Measurements from ENCODE around the gene BIRC6. TPM values are rescaled to one million over a fixed set of nuclear protein-coding genes. Genes with fewer than 3 reads are reported as not detected.
"Not testable (repeated sequence)": the region's sequence is repeated elsewhere in the genome, so short reads cannot be mapped to it uniquely, and the experiment has no call there.

BIRC6 gene, protein sequence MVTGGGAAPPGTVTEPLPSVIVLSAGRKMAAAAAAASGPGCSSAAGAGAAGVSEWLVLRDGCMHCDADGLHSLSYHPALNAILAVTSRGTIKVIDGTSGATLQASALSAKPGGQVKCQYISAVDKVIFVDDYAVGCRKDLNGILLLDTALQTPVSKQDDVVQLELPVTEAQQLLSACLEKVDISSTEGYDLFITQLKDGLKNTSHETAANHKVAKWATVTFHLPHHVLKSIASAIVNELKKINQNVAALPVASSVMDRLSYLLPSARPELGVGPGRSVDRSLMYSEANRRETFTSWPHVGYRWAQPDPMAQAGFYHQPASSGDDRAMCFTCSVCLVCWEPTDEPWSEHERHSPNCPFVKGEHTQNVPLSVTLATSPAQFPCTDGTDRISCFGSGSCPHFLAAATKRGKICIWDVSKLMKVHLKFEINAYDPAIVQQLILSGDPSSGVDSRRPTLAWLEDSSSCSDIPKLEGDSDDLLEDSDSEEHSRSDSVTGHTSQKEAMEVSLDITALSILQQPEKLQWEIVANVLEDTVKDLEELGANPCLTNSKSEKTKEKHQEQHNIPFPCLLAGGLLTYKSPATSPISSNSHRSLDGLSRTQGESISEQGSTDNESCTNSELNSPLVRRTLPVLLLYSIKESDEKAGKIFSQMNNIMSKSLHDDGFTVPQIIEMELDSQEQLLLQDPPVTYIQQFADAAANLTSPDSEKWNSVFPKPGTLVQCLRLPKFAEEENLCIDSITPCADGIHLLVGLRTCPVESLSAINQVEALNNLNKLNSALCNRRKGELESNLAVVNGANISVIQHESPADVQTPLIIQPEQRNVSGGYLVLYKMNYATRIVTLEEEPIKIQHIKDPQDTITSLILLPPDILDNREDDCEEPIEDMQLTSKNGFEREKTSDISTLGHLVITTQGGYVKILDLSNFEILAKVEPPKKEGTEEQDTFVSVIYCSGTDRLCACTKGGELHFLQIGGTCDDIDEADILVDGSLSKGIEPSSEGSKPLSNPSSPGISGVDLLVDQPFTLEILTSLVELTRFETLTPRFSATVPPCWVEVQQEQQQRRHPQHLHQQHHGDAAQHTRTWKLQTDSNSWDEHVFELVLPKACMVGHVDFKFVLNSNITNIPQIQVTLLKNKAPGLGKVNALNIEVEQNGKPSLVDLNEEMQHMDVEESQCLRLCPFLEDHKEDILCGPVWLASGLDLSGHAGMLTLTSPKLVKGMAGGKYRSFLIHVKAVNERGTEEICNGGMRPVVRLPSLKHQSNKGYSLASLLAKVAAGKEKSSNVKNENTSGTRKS (N-terminal part only)
- 10 to 100 TPM; 14.6 to 55.1 (median 20.6) TPM for polyA plus RNA-seq
- long read RNA-seq, donor 1: 0 reads
- long read RNA-seq, donor 2, partial matches to known transcripts: 5 of 6 reads
- long read RNA-seq, donor 2, other reads (novel, unspliced or antisense): 0 of 6 reads
- long read RNA-seq, donor 3, partial matches to known transcripts: 6 of 6 reads
- long read RNA-seq, donor 3, other reads (novel, unspliced or antisense): 0 of 6 reads
- long read RNA-seq, donor 4: 0 reads
- long read RNA-seq, donor 5, partial matches to known transcripts: 0 of 1 reads
- long read RNA-seq, donor 5, other reads (novel, unspliced or antisense): 0 of 1 reads
- long read RNA-seq, donor 6, partial matches to known transcripts: 6 of 6 reads
- long read RNA-seq, donor 6, other reads (novel, unspliced or antisense): 0 of 6 reads
- long read RNA-seq, donor 7: 0 reads
- long read RNA-seq, donor 8: 0 reads
- long read RNA-seq, donor 9: 0 reads
- long read RNA-seq, donor 10: 0 reads

DNA sequence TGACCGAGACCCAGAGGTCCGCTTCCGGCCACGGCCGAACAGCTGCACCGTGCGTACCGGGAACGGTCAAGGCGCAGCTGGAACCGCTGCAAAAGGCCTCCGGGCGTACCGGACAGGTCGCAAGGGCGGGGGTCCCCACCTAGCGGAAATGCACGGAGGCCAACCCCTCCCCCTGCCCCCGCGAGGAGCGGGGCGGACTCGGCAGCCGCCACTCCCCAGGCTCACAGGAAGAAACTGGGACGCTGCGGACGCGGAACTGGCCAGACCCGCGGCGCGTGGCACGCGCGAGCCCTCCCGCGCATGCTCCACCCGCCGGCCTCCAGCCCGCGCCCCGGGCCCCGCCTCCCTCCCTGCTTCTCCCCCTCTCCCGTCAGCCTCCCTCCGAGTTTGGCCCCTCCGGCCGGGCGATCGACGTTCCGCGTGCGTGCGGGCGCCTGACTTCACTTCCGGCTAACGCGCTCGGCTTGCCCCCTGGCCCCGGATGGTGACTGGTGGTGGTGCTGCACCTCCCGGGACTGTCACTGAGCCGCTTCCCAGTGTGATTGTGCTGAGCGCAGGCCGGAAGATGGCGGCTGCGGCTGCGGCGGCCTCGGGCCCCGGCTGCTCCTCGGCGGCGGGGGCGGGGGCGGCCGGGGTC, at the start of gene BIRC6:
Gene BIRC6, plus strand, starts transcription at position 343 of the 637 bp plus-strand sequence. Its CDS starts 139 bp downstream, at position 482.
- Histone ChIP-seq H3K36me3 (ENCODE audit: control insufficient read depth in 3 of 3, insufficient read depth in 2 of 3, low read depth in 1 of 3, low read length in 3 of 3) (peaks cover 0 to 5% (median under 1%) of the 10 kb centered on the region in 3 donors), H3K27me3 (ENCODE audit: control insufficient read depth in 3 of 3, insufficient read depth in 3 of 3, low read length in 3 of 3) (no peaks in the 10 kb centered on the region), H3K27ac (ENCODE audit: low read depth in 1 of 3, low read length in 2 of 3) (peak within 1 kb of the TSS; percentile 95 to 98 (median 98)), H3K4me3 (ENCODE audit: low read depth in 1 of 3, low read length in 3 of 3) (peak within 1 kb of the TSS; percentile 87 to 100 (median 95)), H3K4me1 (ENCODE audit: control insufficient read depth in 3 of 3, insufficient read depth in 2 of 3, low read depth in 1 of 3, low read length in 2 of 3) (peaks cover 2 to 14% (median 7%) of the 10 kb centered on the region in 3 donors), H3K9me3 (ENCODE audit: control insufficient read depth in 2 of 2, insufficient read depth in 1 of 2, low read depth in 1 of 2, low read length in 1 of 2) (no peaks in the 10 kb centered on the region)
- DNase-seq (peak; percentile 98), FAIRE-seq (no peak)
- 0 to 1% (median 1%) methylated on average over 46 to 76 of the region's 76 CpGs for WGBS, 3 donors

DNA sequence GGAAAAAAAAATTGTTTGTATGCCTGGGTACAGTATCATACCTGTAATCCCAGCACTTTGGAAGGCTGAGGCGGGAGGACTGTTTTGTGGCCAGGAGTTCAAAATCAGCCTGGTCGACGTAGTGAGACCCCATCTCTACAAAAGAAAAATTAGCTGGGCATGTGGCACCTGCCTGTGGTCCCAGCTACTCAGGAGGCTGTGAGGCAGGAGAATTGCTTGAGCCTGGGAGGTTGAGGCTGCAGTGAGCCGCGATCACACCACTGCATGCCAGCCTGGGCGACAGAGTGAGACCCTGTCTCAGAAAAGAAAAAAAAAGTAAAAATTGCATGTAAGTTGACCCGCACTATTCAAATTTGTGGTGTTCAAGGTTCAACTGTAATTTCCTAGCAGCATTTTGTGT, 46.2 kb upstream of the BIRC6 start:
- H3K27me3 ChIP-seq (ENCODE audit: control insufficient read depth in 3 of 3, insufficient read depth in 3 of 3, low read length in 3 of 3): no peaks in the 10 kb centered on the region
- DNase-seq: no peak
- no peak overlapping the region for H3K4me3 ChIP-seq (ENCODE audit: low read depth in 1 of 3, low read length in 3 of 3)
- no peak for FAIRE-seq
- no peaks in the 10 kb centered on the region for H3K9me3 ChIP-seq (ENCODE audit: control insufficient read depth in 2 of 2, insufficient read depth in 1 of 2, low read depth in 1 of 2, low read length in 1 of 2)
- H3K4me1 ChIP-seq (ENCODE audit: control insufficient read depth in 3 of 3, insufficient read depth in 2 of 3, low read depth in 1 of 3, low read length in 2 of 3): no peaks in the 10 kb centered on the region
- peaks cover 0 to 17% (median 2%) of the 10 kb centered on the region in 3 donors for H3K36me3 ChIP-seq (ENCODE audit: control insufficient read depth in 3 of 3, insufficient read depth in 2 of 3, low read depth in 1 of 3, low read length in 3 of 3)
- WGBS, 3 donors: 93 to 98% (median 96%) methylated on average over 7 of the region's 7 CpGs
- no peak overlapping the region for H3K27ac ChIP-seq (ENCODE audit: low read depth in 1 of 3, low read length in 2 of 3)

DNA sequence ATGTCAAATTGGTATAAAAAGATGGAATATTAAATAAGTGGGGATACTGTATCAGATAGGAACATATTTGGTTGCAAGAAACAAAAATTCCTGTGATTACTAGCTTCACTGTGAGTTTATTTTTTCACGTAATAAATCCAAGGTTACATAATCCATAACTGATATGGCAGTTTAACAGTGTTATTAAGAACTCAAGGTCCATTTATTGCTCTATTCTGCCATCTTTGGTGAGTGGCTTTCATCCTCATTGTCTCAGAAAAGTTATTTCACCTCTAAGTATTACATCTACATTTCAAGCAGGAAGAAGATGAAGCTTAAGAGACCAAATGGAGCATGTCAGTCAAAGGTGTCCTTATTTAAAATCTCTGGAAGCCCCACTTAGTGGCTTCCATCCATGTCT, 41.9 kb upstream of the BIRC6 start:
- peak; percentile 38 to 70 for DNase-seq
- FAIRE-seq: no peak
- H3K4me3 ChIP-seq (ENCODE audit: low read depth in 1 of 3, low read length in 3 of 3): no peak overlapping the region
- H3K27me3 ChIP-seq (ENCODE audit: control insufficient read depth in 3 of 3, insufficient read depth in 3 of 3, low read length in 3 of 3): no peaks in the 10 kb centered on the region
- no peaks in the 10 kb centered on the region for H3K4me1 ChIP-seq (ENCODE audit: control insufficient read depth in 3 of 3, insufficient read depth in 2 of 3, low read depth in 1 of 3, low read length in 2 of 3)
- peak overlapping the region in 1 of 3 donors; percentile 2 for H3K27ac ChIP-seq (ENCODE audit: low read depth in 1 of 3, low read length in 2 of 3)
- H3K9me3 ChIP-seq (ENCODE audit: control insufficient read depth in 2 of 2, insufficient read depth in 1 of 2, low read depth in 1 of 2, low read length in 1 of 2): no peaks in the 10 kb centered on the region
- 34 to 67% (median 39%) methylated on average over 1 of the region's 1 CpG for WGBS, 3 donors
- H3K36me3 ChIP-seq (ENCODE audit: control insufficient read depth in 3 of 3, insufficient read depth in 2 of 3, low read depth in 1 of 3, low read length in 3 of 3): peaks cover 0 to 11% (median 2%) of the 10 kb centered on the region in 3 donors

DNA sequence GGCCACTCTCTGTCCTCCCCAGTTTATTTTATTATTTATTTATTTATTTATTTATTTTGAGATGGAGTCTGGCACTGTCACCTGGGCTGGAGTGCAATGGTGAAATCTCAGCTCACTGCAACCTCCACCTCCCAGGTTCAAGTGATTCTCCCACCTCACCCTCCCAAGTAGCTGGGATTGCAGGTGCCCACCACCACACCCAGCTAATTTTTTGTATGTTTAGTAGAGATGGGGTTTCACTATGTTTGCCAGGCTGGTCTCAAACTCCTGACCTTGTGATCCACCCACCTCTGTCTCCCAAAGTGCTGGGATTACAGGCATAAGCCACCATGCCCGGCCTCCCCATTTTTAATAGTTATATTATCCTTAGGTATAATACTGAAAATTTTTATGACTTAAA, 28.1 kb upstream of the BIRC6 start:
- H3K4me1 ChIP-seq (ENCODE audit: control insufficient read depth in 3 of 3, insufficient read depth in 2 of 3, low read depth in 1 of 3, low read length in 2 of 3): peaks cover 2 to 11% (median 3%) of the 10 kb centered on the region in 3 donors
- H3K27ac ChIP-seq (ENCODE audit: low read depth in 1 of 3, low read length in 2 of 3): peak overlapping the region; percentile 20 to 45 (median 44)
- H3K4me3 ChIP-seq (ENCODE audit: low read depth in 1 of 3, low read length in 3 of 3); DNase-seq; H3K9me3 ChIP-seq (ENCODE audit: control insufficient read depth in 2 of 2, insufficient read depth in 1 of 2, low read depth in 1 of 2, low read length in 1 of 2); H3K27me3 ChIP-seq (ENCODE audit: control insufficient read depth in 3 of 3, insufficient read depth in 3 of 3, low read length in 3 of 3); H3K36me3 ChIP-seq (ENCODE audit: control insufficient read depth in 3 of 3, insufficient read depth in 2 of 3, low read depth in 1 of 3, low read length in 3 of 3); FAIRE-seq: not testable (repeated sequence)
- 27 to 60% (median 37%) methylated on average over 1 of the region's 1 CpG for WGBS, 3 donors

DNA sequence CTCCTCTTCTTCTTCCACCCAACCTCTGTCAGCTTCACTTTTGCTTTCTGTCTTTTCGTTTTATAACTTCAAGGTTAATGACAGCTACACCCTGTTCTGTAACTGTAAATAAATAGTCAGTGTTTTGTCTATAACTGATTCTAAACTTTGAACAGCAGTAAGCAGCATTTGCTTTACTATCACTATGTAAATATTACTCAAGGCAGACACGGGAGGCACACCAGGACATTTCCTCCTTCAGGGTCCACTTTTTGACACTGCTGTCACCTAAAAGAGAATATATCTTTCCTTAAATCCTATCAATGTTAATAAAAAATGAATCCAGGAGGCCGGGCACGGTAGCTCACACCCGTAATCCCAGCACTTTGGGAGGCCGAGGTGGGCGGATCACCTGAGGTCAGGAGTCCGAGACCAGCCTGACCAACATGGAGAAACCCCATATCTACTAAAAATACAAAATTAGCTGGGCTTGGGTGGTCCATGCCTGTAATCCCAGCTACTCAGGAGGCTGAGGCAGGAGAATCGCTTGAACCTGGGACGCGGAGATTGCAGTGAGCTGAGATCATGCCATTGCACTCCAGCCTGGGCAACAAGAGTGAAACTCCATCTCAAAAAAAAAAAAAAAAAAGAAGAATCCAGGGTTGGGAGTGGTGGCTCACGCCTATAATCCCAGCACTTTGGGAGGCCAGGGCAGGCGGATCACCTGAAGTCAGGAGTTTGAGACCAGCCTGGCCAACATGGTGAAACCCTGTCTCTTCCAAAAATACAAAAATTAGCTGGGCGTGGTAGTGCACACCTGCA, 27.4 kb upstream of the BIRC6 start:
- not testable (repeated sequence) for FAIRE-seq; H3K27me3 ChIP-seq (ENCODE audit: control insufficient read depth in 3 of 3, insufficient read depth in 3 of 3, low read length in 3 of 3); H3K36me3 ChIP-seq (ENCODE audit: control insufficient read depth in 3 of 3, insufficient read depth in 2 of 3, low read depth in 1 of 3, low read length in 3 of 3); H3K4me3 ChIP-seq (ENCODE audit: low read depth in 1 of 3, low read length in 3 of 3); H3K9me3 ChIP-seq (ENCODE audit: control insufficient read depth in 2 of 2, insufficient read depth in 1 of 2, low read depth in 1 of 2, low read length in 1 of 2)
- WGBS, 3 donors: 20 to 61% (median 36%) methylated on average over 14 of the region's 14 CpGs
- Histone ChIP-seq H3K4me1 (ENCODE audit: control insufficient read depth in 3 of 3, insufficient read depth in 2 of 3, low read depth in 1 of 3, low read length in 2 of 3) (peaks cover 2 to 11% (median 3%) of the 10 kb centered on the region in 3 donors), H3K27ac (ENCODE audit: low read depth in 1 of 3, low read length in 2 of 3) (peak overlapping the region; percentile 45 to 76 (median 69))
- peak; percentile 84 to 94 for DNase-seq

DNA sequence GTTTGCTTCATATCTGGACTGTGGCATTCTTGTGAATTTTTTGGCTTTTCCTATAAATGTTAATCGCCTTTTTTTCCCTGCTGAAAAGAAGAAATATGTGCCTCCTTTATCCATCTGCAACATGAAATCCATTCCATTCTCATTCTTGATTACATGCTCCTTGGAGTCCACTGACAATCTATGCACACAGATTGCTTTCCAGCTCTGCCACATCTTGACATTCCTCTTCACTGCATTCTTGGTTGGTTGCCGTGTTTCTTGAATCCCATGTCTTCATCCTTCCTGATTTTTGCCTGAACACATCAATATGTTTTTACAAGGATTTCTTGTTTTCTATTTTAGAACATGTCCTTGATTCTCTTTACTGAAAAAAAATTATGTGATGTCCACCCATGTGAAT, 26.7 kb upstream of the BIRC6 start:
- Histone ChIP-seq H3K36me3 (ENCODE audit: control insufficient read depth in 3 of 3, insufficient read depth in 2 of 3, low read depth in 1 of 3, low read length in 3 of 3) (peaks cover 0 to 2% (median 0%) of the 10 kb centered on the region in 3 donors), H3K9me3 (ENCODE audit: control insufficient read depth in 2 of 2, insufficient read depth in 1 of 2, low read depth in 1 of 2, low read length in 1 of 2) (peaks cover 0 to 8% of the 10 kb centered on the region in 2 donors), H3K4me3 (ENCODE audit: low read depth in 1 of 3, low read length in 3 of 3) (no peak overlapping the region), H3K27me3 (ENCODE audit: control insufficient read depth in 3 of 3, insufficient read depth in 3 of 3, low read length in 3 of 3) (no peaks in the 10 kb centered on the region), H3K4me1 (ENCODE audit: control insufficient read depth in 3 of 3, insufficient read depth in 2 of 3, low read depth in 1 of 3, low read length in 2 of 3) (peaks cover 2 to 11% (median 3%) of the 10 kb centered on the region in 3 donors), H3K27ac (ENCODE audit: low read depth in 1 of 3, low read length in 2 of 3) (peak overlapping the region in 2 of 3 donors; percentile 69 to 76)
- DNase-seq (no peak), FAIRE-seq (no peak)
- WGBS, 3 donors: 80 to 93% (median 92%) methylated on average over 2 of the region's 2 CpGs

All from small intestine (tissue), 16 donors.